Prostate gland (tissue), 2 donors: ENCODE results near the gene TTC16.

Source experiments
- CTCF ChIP-seq, 4 experiments: fragments of 200-600 bp in 2 of 4; fragments of 450-650 bp in 2 of 4; sonication (generic) in 2 of 4; IDR thresholded peaks; 1 replicate in 3 of 4; 2 replicates in 1 of 4; pipeline ENCODE4 v1.5.1; 2016 to 2019; ENCODE audit warnings: antibody characterized with exemption in 4 of 4, mild to moderate bottlenecking in 2 of 4, moderate library complexity in 2 of 4
- POLR2A ChIP-seq: fragments of 450-650 bp; IDR thresholded peaks from one replicate; pipeline ENCODE4 v1.6.1; 2016; ENCODE audit warnings: antibody characterized with exemption, mild to moderate bottlenecking
- POLR2AphosphoS5 ChIP-seq: sonication (generic); formaldehyde crosslinking; IDR thresholded peaks from one replicate; pipeline ENCODE4 v1.6.1; 2017; ENCODE audit warnings: antibody characterized with exemption

- no peak for TF ChIP-seq POLR2AphosphoS5
- TF ChIP-seq CTCF (IDR thresholded peaks at IDR 0.05) = no peak
- no peak for TF ChIP-seq POLR2A
These were observed 18.3 kb upstream of the TTC16 start for GRCh38 chr9:127697575-127697974.
